Endodermal cell (in vitro differentiated cells): ENCODE data around the gene NUP42. TPM values are rescaled to one million over a fixed set of nuclear protein-coding genes. Genes with fewer than 3 reads are reported as not detected.
"Not testable (repeated sequence)": the region's sequence is repeated elsewhere in the genome, so short reads cannot be mapped to it uniquely, and the experiment has no call there.

Experiments
- DNase-seq: peaks from one replicate; pipeline ENCODE4 v3.0.0-alpha.2; 2017
- H3K27ac ChIP-seq: 2 replicates; pipeline ENCODE4 v1.5.1; 2013; ENCODE audit warnings: mild to moderate bottlenecking, low read depth, low read length, moderate library complexity
- H3K27me3 ChIP-seq: 2 replicates; pipeline ENCODE4 v1.6.1; 2013; ENCODE audit warnings: mild to moderate bottlenecking, low read length, moderate library complexity; ENCODE audit not compliant: insufficient read depth, control insufficient read depth, poor library complexity, severe bottlenecking
- H3K36me3 ChIP-seq: 2 replicates; pipeline ENCODE4 v1.7.0; 2013; ENCODE audit warnings: mild to moderate bottlenecking, low read length, moderate library complexity; ENCODE audit not compliant: control insufficient read depth, insufficient read depth
- H3K4me1 ChIP-seq: one replicate; pipeline ENCODE4 v1.7.0; 2013; ENCODE audit warnings: low read length; ENCODE audit not compliant: control insufficient read depth, insufficient read depth
- H3K4me3 ChIP-seq: 2 replicates; pipeline ENCODE4 v1.5.1; 2013; ENCODE audit warnings: mild to moderate bottlenecking, low read length, moderate library complexity
- H3K9ac ChIP-seq: 2 replicates; pipeline ENCODE4 v1.6.1; 2013; ENCODE audit warnings: mild to moderate bottlenecking, low read length, moderate library complexity; ENCODE audit not compliant: poor library complexity, severe bottlenecking; ENCODE audit errors: extremely low read depth
- H3K9me3 ChIP-seq: 2 replicates; pipeline ENCODE4 v1.6.1; 2013; ENCODE audit warnings: mild to moderate bottlenecking, low read length, moderate library complexity; ENCODE audit not compliant: control insufficient read depth
- H3K27ac Mint-ChIP-seq: 2 replicates; pipeline ENCODE4 v1.8.0; 2020; ENCODE audit warnings: mixed read lengths
- H3K27me3 Mint-ChIP-seq: 2 replicates; pipeline ENCODE4 v1.8.0; 2021; ENCODE audit warnings: mild to moderate bottlenecking, mixed read lengths; ENCODE audit not compliant: insufficient read depth
- H3K36me3 Mint-ChIP-seq: 2 replicates; pipeline ENCODE4 v1.8.0; 2020; ENCODE audit warnings: low read depth, mixed read lengths
- H3K4me1 Mint-ChIP-seq: 2 replicates; pipeline ENCODE4 v1.8.0; 2020; ENCODE audit warnings: mixed read lengths
- H3K4me3 Mint-ChIP-seq: 2 replicates; pipeline ENCODE4 v1.8.0; 2020; ENCODE audit warnings: mild to moderate bottlenecking, moderate library complexity, mixed read lengths
- H3K9me3 Mint-ChIP-seq: 2 replicates; pipeline ENCODE4 v1.8.0; 2020; ENCODE audit warnings: mild to moderate bottlenecking, mixed read lengths
- CTCF ChIP-seq: fragments of 200-600 bp; sonication (generic); conservative IDR thresholded peaks from 2 replicates; pipeline ENCODE4 v1.5.0; 2021; ENCODE audit warnings: antibody characterized with exemption, mild to moderate bottlenecking
- WGBS, 2 experiments: methylation state at CpG; one replicate each; pipeline versions ENCODE4 v1.1.5 to v1.1.7; 2013; ENCODE audit warnings: missing lambda C conversion rate in 2 of 2, mixed read lengths in 1 of 2; ENCODE audit not compliant: insufficient coverage in 1 of 2, insufficient read length in 1 of 2; 5-methylcytosine and 5-hydroxymethylcytosine counted together
- total RNA-seq, 2 donors: library from RNA; stranded (reverse); fragmentation: NEBNext Ultra II Directional in 1 of 2; extraction: Animal tissue kit (Norgen Biotek cat#: 25700) in 1 of 2; gene quantifications; 2 replicates in 1 of 2; 3 replicates in 1 of 2; pipeline ENCODE4 v1.2.1, GENCODE V29; 2021

The NUP42 gene
- total RNA-seq, 2 donors from 2014 or later: 26.3 to 31.3 TPM

GRCh38 chr7:23185980-23186379, 4.1 kb downstream of the NUP42 start:
- Histone ChIP-seq H3K4me1 (no peaks in the 10 kb centered on the region), H3K27ac (no peak overlapping the region), H3K27me3 (no peaks in the 10 kb centered on the region), H3K36me3 (peaks cover 59% of the 10 kb centered on the region), H3K9ac (no peak overlapping the region), H3K9me3 (no peaks in the 10 kb centered on the region), H3K4me3 (no peak overlapping the region)
- no peaks in the 10 kb centered on the region for H3K27me3 Mint-ChIP-seq
- H3K9me3 Mint-ChIP-seq: no peaks in the 10 kb centered on the region
- peaks cover 4% of the 10 kb centered on the region for H3K4me1 Mint-ChIP-seq
- WGBS, 2 experiments: 60% methylated on average over 1 of the region's 1 CpG; no CpG with 5 or more reads in 1 of the 2 experiments
- no peak overlapping the region for H3K27ac Mint-ChIP-seq
- peaks cover 43% of the 10 kb centered on the region for H3K36me3 Mint-ChIP-seq
- H3K4me3 Mint-ChIP-seq: no peak overlapping the region
- no peak for DNase-seq
- TF ChIP-seq CTCF: no peak

- Histone ChIP-seq H3K9ac (no peak overlapping the region), H3K36me3 (peaks cover 74% of the 10 kb centered on the region)
- 93 to 97% methylated on average over 2 of the region's 2 CpGs for WGBS, 2 experiments
Measured at GRCh38 chr7:23191022-23191421, 9.2 kb downstream of the NUP42 start.

GRCh38 chr7:23193650-23194227, 11.9 kb downstream of the NUP42 start:
- Histone ChIP-seq H3K9me3 (peaks cover 11% of the 10 kb centered on the region), H3K36me3 (peaks cover 71% of the 10 kb centered on the region)
- H3K27me3 Mint-ChIP-seq, DNase-seq, H3K27ac Mint-ChIP-seq, H3K4me1 ChIP-seq, H3K4me3 Mint-ChIP-seq, H3K27me3 ChIP-seq, H3K4me1 Mint-ChIP-seq, H3K4me3 ChIP-seq, H3K9me3 Mint-ChIP-seq, H3K9ac ChIP-seq, H3K27ac ChIP-seq: not testable (repeated sequence)
- peaks cover 64% of the 10 kb centered on the region for H3K36me3 Mint-ChIP-seq
- 97% methylated on average over 12 to 27 of the region's 27 CpGs for WGBS, 2 experiments

More at GRCh38 chr7:23191022-23191421, 9.2 kb downstream of the NUP42 start:
- Histone ChIP-seq H3K9me3 (peaks cover 11% of the 10 kb centered on the region), H3K27ac (no peak overlapping the region), H3K4me1 (no peaks in the 10 kb centered on the region), H3K27me3 (no peaks in the 10 kb centered on the region), H3K4me3 (no peak overlapping the region)
- Mint-ChIP-seq H3K36me3 (peaks cover 66% of the 10 kb centered on the region), H3K9me3 (peaks cover 8% of the 10 kb centered on the region), H3K27me3 (no peaks in the 10 kb centered on the region), H3K4me1 (no peaks in the 10 kb centered on the region), H3K27ac (no peak overlapping the region), H3K4me3 (no peak overlapping the region)
- TF ChIP-seq CTCF: no peak
- DNase-seq: no peak

GRCh38 chr7:23196306-23196705, 14.5 kb downstream of the NUP42 start:
- no peaks in the 10 kb centered on the region for H3K4me1 ChIP-seq
- peaks cover 11% of the 10 kb centered on the region for H3K9me3 ChIP-seq
- no peak for DNase-seq
- H3K4me1 Mint-ChIP-seq: no peaks in the 10 kb centered on the region
- no peak overlapping the region for H3K4me3 ChIP-seq
- no peaks in the 10 kb centered on the region for H3K27me3 Mint-ChIP-seq
- H3K9ac ChIP-seq: no peak overlapping the region
- 99 to 100% methylated on average over 2 to 5 of the region's 5 CpGs for WGBS, 2 experiments
- H3K36me3 Mint-ChIP-seq: peaks cover 65% of the 10 kb centered on the region
- no peak overlapping the region for H3K4me3 Mint-ChIP-seq
- peaks cover 75% of the 10 kb centered on the region for H3K36me3 ChIP-seq
- no peak for TF ChIP-seq CTCF
- peaks cover 8% of the 10 kb centered on the region for H3K9me3 Mint-ChIP-seq
- H3K27ac Mint-ChIP-seq: no peak overlapping the region
- no peak overlapping the region for H3K27ac ChIP-seq
- H3K27me3 ChIP-seq: no peaks in the 10 kb centered on the region

GRCh38 chr7:23197745-23198144, 15.9 kb downstream of the NUP42 start:
- peaks cover 59% of the 10 kb centered on the region for H3K36me3 Mint-ChIP-seq

More at GRCh38 chr7:23197745-23198144, 15.9 kb downstream of the NUP42 start:
- DNase-seq, H3K9ac ChIP-seq, H3K4me1 Mint-ChIP-seq, H3K9me3 ChIP-seq, H3K27ac Mint-ChIP-seq, H3K27me3 ChIP-seq, H3K4me1 ChIP-seq, H3K4me3 Mint-ChIP-seq, H3K4me3 ChIP-seq, H3K9me3 Mint-ChIP-seq, H3K27me3 Mint-ChIP-seq: not testable (repeated sequence)
- 60 to 97% methylated on average over 3 to 5 of the region's 5 CpGs for WGBS, 2 experiments
- Histone ChIP-seq H3K36me3 (peaks cover 70% of the 10 kb centered on the region), H3K27ac (peak overlapping the region; percentile 44)
